HEK293 (cell line): ENCODE results near the gene CD9.

Experiments
- CTCF ChIA-PET: fragments of 350-600 bp; formaldehyde crosslinking; extraction: SDS; loops from one replicate; lab custom pipeline; 2021; ENCODE audit warnings: antibody characterized with exemption; lab: Yijun Ruan, JAX
- POLR2A ChIA-PET: fragments of 300-600 bp; formaldehyde crosslinking; extraction: SDS; loops from one replicate; lab custom pipeline; 2020; ENCODE audit warnings: antibody characterized with exemption, inconsistent platforms; lab: Yijun Ruan, JAX
- H3K27ac ChIP-seq: fragments of 200-500 bp; sonication (Bioruptor generic); 2 replicates; pipeline ENCODE4 v1.5.1; 2014; ENCODE audit warnings: low read depth, low read length, control low read depth, inconsistent platforms; ENCODE audit errors: extremely low read depth
- H3K36me3 ChIP-seq, 2 experiments: fragments of 200-500 bp in 1 of 2; sonication (Bioruptor generic) in 1 of 2; 1 replicate in 1 of 2; 2 replicates in 1 of 2; pipeline ENCODE4 v1.5.1; 2014 to 2017; ENCODE audit warnings: inconsistent platforms in 2 of 2, low read length in 2 of 2; ENCODE audit not compliant: control insufficient read depth in 2 of 2, insufficient read depth in 1 of 2
- H3K4me1 ChIP-seq: fragments of 200-500 bp; sonication (Bioruptor generic); 2 replicates; pipeline ENCODE4 v1.5.1; 2014; ENCODE audit warnings: mild to moderate bottlenecking, low read length, inconsistent platforms; ENCODE audit not compliant: control insufficient read depth, insufficient read depth
- H3K4me3 ChIP-seq: 2 replicates; pipeline ENCODE4 v1.5.1; 2011; ENCODE audit warnings: low read depth, mild to moderate bottlenecking, control low read depth, low read length, moderate library complexity
- H3K9me3 ChIP-seq: fragments of 200-500 bp; sonication (Bioruptor generic); 2 replicates; pipeline ENCODE4 v1.5.1; 2014; ENCODE audit warnings: low read depth, low read length, inconsistent platforms; ENCODE audit not compliant: control insufficient read depth, insufficient read depth
- PATZ1 ChIP-seq: fragments of 450-650 bp; formaldehyde crosslinking; IDR thresholded peaks from 2 replicates; pipeline ENCODE4 v1.5.1; 2016; ENCODE audit warnings: missing biosample characterization, missing genetic modification characterization
- PRDM1 ChIP-seq: fragments of 450-650 bp; formaldehyde crosslinking; IDR thresholded peaks from 2 replicates; pipeline ENCODE4; 2016; ENCODE audit warnings: missing biosample characterization, missing genetic modification characterization
- PRDM10 ChIP-seq: fragments of 450-650 bp; formaldehyde crosslinking; IDR thresholded peaks from 2 replicates; pipeline ENCODE4 v1.5.1; 2016; ENCODE audit warnings: missing biosample characterization, missing genetic modification characterization
- SP3 ChIP-seq: fragments of 450-650 bp; formaldehyde crosslinking; IDR thresholded peaks from 2 replicates; pipeline ENCODE4 v1.5.1; 2016; ENCODE audit warnings: missing biosample characterization, missing genetic modification characterization
- ZBTB20 ChIP-seq: fragments of 450-650 bp; formaldehyde crosslinking; IDR thresholded peaks from 2 replicates; pipeline ENCODE4 v1.5.1; 2016; ENCODE audit warnings: missing biosample characterization, missing genetic modification characterization
- ZBTB26 ChIP-seq: fragments of 450-650 bp; formaldehyde crosslinking; optimal IDR thresholded peaks from 2 replicates; pipeline ENCODE3; 2016; ENCODE audit warnings: missing biosample characterization, mild to moderate bottlenecking, missing genetic modification characterization
- ZBTB8A ChIP-seq: fragments of 450-650 bp; formaldehyde crosslinking; IDR thresholded peaks from 2 replicates; pipeline ENCODE4 v1.5.1; 2016; ENCODE audit warnings: missing biosample characterization, missing genetic modification characterization
- ZFP69B ChIP-seq: fragments of 450-650 bp; formaldehyde crosslinking; IDR thresholded peaks from 2 replicates; pipeline ENCODE4 v1.5.1; 2016; ENCODE audit warnings: missing biosample characterization, missing genetic modification characterization
- ZIC2 ChIP-seq: fragments of 450-650 bp; formaldehyde crosslinking; IDR thresholded peaks from 2 replicates; pipeline ENCODE4 v1.5.1; 2016; ENCODE audit warnings: missing biosample characterization, missing genetic modification characterization
- ZNF302 ChIP-seq: fragments of 450-650 bp; formaldehyde crosslinking; IDR thresholded peaks from 2 replicates; pipeline ENCODE4 v1.5.1; 2016; ENCODE audit warnings: missing biosample characterization, missing genetic modification characterization, low read depth
- ZNF335 ChIP-seq: fragments of 450-650 bp; formaldehyde crosslinking; conservative IDR thresholded peaks from 2 replicates; pipeline ENCODE4 v1.5.1; 2016; ENCODE audit warnings: missing biosample characterization, missing genetic modification characterization
- ZNF391 ChIP-seq: fragments of 450-650 bp; formaldehyde crosslinking; IDR thresholded peaks from 2 replicates; pipeline ENCODE4 v1.5.1; 2016; ENCODE audit warnings: low read depth, missing biosample characterization, missing genetic modification characterization, borderline replicate concordance
- ZNF423 ChIP-seq: fragments of 450-650 bp; formaldehyde crosslinking; IDR thresholded peaks from 2 replicates; pipeline ENCODE4 v1.5.1; 2016; ENCODE audit warnings: missing biosample characterization, missing genetic modification characterization
- ZNF623 ChIP-seq: fragments of 450-650 bp; formaldehyde crosslinking; IDR thresholded peaks from 2 replicates; pipeline ENCODE4 v1.5.1; 2016; ENCODE audit warnings: missing biosample characterization, missing genetic modification characterization
- ZNF629 ChIP-seq: fragments of 450-650 bp; formaldehyde crosslinking; IDR thresholded peaks from 2 replicates; pipeline ENCODE4 v1.5.1; 2017; ENCODE audit warnings: missing biosample characterization, missing genetic modification characterization
- ZNF677 ChIP-seq: fragments of 450-650 bp; IDR thresholded peaks from 2 replicates; pipeline ENCODE4 v1.5.0; 2018; ENCODE audit warnings: missing biosample characterization, mild to moderate bottlenecking, missing genetic modification characterization, moderate library complexity
- ZNF692 ChIP-seq: fragments of 450-650 bp; formaldehyde crosslinking; IDR thresholded peaks from 2 replicates; pipeline ENCODE4 v1.5.1; 2016; ENCODE audit warnings: missing biosample characterization, missing genetic modification characterization
- ZSCAN30 ChIP-seq: fragments of 450-650 bp; IDR thresholded peaks from 2 replicates; pipeline ENCODE4 v1.5.1; 2018; ENCODE audit warnings: missing biosample characterization, mild to moderate bottlenecking, missing genetic modification characterization, moderate library complexity
- TF ChIP-seq, protein P1 (sequence below): fragments of 450-650 bp; formaldehyde crosslinking; IDR thresholded peaks from 2 replicates; pipeline ENCODE4 v1.5.1; 2016; ENCODE audit warnings: missing biosample characterization, missing genetic modification characterization
- TF ChIP-seq, protein P2 (sequence below): fragments of 450-650 bp; formaldehyde crosslinking; IDR thresholded peaks from 2 replicates; pipeline ENCODE4 v1.5.1; 2016; ENCODE audit warnings: missing biosample characterization, missing genetic modification characterization
- TF ChIP-seq, protein P3 (sequence below): fragments of 450-650 bp; formaldehyde crosslinking; IDR thresholded peaks from 2 replicates; pipeline ENCODE4 v1.5.1; 2017; ENCODE audit warnings: missing biosample characterization, missing genetic modification characterization

Gene CD9

DNA sequence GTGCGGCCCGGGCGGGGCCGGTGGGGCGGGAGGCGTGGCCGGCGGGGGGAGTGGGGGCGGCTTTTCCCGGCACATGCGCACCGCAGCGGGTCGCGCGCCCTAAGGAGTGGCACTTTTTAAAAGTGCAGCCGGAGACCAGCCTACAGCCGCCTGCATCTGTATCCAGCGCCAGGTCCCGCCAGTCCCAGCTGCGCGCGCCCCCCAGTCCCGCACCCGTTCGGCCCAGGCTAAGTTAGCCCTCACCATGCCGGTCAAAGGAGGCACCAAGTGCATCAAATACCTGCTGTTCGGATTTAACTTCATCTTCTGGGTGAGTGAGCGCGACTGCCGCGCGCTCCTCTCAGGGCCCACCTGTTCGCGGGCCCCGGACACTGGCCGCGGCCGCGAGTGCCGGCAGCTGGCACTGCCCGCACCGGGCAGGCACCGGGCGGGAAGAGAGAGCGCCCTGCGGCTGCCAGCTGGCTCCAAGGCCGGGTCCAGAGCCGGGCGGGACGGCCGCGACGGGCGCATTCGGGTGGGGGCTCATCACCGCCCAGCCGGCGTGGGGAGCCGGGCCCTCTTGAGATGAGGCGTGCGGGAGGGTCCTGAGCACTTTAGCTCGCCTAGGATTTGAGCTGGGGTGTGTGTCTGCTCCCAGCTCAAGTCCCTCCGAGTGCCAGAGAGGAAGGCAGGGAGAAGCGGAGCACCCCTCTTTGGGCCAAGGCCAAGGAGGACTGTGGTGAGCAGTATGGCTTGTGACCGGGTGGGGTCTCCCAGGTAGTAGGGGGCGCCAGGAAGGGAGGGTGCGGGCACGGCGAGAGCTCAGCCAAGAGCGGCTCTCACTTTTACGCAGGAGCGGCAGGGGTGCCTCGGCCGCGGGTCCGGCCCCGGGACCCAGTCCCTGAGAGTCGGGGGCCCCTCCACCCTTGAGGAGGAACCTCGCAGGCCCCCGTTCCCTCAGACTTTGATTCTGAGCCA lies at the start of gene CD9:
TSS of gene CD9 (plus strand) at position 145 of the 957 bp plus-strand sequence. CDS start at position 245, 100 bp downstream.
- H3K27ac ChIP-seq = peak within 1 kb of the TSS; percentile 68; the same call in 1 of the 2 replicates
- ChIA-PET POLR2A (interaction anchor here (0.6 to 1.4 kb wide), 8 partner anchors 9 to 270 kb away, joined by 3 to 10 read pairs (median 4); partner anchors contain the start of gene VAMP1), CTCF (interaction anchor here (0.6 to 4.3 kb wide), 8 partner anchors 13 to 265 kb away, joined by 3 to 54 read pairs (median 4); no protein-coding TSS in a partner anchor)
- no peaks in the 10 kb centered on the region for H3K4me1 ChIP-seq
- peak within 1 kb of the TSS; percentile 71 for H3K4me3 ChIP-seq
- H3K36me3 ChIP-seq = peaks cover 0 to 3% of the 10 kb centered on the region in 2 experiments; a peak in 1 of 3 replicates
- no peaks in the 10 kb centered on the region for H3K9me3 ChIP-seq
- TF ChIP-seq ZIC2 = 0 out of 2 replicates have a peak, but pooled peaks have one; percentile 5
- peak; percentile 55; the same call in 1 of the 2 replicates for TF ChIP-seq ZFP69B
- TF ChIP-seq ZNF623 (tag by site-specific recombination) = no peak
- TF ChIP-seq, protein P1, sequence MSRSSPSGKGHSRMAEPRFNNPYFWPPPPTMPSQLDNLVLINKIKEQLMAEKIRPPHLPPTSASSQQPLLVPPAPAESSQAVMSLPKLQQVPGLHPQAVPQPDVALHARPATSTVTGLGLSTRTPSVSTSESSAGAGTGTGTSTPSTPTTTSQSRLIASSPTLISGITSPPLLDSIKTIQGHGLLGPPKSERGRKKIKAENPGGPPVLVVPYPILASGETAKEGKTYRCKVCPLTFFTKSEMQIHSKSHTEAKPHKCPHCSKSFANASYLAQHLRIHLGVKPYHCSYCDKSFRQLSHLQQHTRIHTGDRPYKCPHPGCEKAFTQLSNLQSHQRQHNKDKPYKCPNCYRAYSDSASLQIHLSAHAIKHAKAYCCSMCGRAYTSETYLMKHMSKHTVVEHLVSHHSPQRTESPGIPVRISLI = no peak
- peak; percentile 28 for TF ChIP-seq ZBTB8A (tag by site-specific recombination)
- TF ChIP-seq PRDM10 (tag by site-specific recombination) = peak; percentile 87
- peak; percentile 15; the same call in 1 of the 2 replicates for TF ChIP-seq ZSCAN30
- TF ChIP-seq ZNF692 (tag by site-specific recombination) = peak; percentile 77
- TF ChIP-seq ZNF423 (tag by site-specific recombination) = peak; percentile 19; the same call in 1 of the 2 replicates
- TF ChIP-seq ZBTB20 (tag by site-specific recombination) = peak; percentile 60
- peak; percentile 64; the same call in 1 of the 2 replicates for TF ChIP-seq PATZ1 (tag by site-specific recombination)
- TF ChIP-seq ZNF335 (tag by site-specific recombination) = peak; percentile 94
- TF ChIP-seq ZNF391 (tag by site-specific recombination) = no peak
- TF ChIP-seq ZBTB26 (tag by site-specific recombination) = peak; percentile 88
- TF ChIP-seq, protein P2, sequence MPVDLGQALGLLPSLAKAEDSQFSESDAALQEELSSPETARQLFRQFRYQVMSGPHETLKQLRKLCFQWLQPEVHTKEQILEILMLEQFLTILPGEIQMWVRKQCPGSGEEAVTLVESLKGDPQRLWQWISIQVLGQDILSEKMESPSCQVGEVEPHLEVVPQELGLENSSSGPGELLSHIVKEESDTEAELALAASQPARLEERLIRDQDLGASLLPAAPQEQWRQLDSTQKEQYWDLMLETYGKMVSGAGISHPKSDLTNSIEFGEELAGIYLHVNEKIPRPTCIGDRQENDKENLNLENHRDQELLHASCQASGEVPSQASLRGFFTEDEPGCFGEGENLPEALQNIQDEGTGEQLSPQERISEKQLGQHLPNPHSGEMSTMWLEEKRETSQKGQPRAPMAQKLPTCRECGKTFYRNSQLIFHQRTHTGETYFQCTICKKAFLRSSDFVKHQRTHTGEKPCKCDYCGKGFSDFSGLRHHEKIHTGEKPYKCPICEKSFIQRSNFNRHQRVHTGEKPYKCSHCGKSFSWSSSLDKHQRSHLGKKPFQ (tag by site-specific recombination) = no peak
- no peak for TF ChIP-seq ZNF302
- TF ChIP-seq ZNF629 = 0 out of 2 replicates have a peak, but pooled peaks have one; percentile 7
- 0 out of 2 replicates have a peak, but pooled peaks have one; percentile 23 for TF ChIP-seq PRDM1 (tag by site-specific recombination)
- TF ChIP-seq ZNF677 = no peak
- TF ChIP-seq, protein P3, sequence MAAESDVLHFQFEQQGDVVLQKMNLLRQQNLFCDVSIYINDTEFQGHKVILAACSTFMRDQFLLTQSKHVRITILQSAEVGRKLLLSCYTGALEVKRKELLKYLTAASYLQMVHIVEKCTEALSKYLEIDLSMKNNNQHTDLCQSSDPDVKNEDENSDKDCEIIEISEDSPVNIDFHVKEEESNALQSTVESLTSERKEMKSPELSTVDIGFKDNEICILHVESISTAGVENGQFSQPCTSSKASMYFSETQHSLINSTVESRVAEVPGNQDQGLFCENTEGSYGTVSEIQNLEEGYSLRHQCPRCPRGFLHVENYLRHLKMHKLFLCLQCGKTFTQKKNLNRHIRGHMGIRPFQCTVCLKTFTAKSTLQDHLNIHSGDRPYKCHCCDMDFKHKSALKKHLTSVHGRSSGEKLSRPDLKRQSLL (tag by site-specific recombination) = no peak
- 0 out of 2 replicates have a peak, but pooled peaks have one; percentile 31 for TF ChIP-seq SP3 (tag by site-specific recombination)
